Thoracic aorta endothelial cell (primary cell): ENCODE measurements around the gene C1QTNF5. TPM values are rescaled to one million over a fixed set of nuclear protein-coding genes. Genes with fewer than 3 reads are reported as not detected.

Source experiments
- small RNA-seq: library from RNA; depleted of rRNA; stranded (forward); fragments of <200 nt; gene quantifications from one replicate; pipeline ENCODE3, GENCODE V24; 2012
- total RNA-seq: library from RNA; depleted of rRNA; stranded (reverse); fragments of >200 nt; gene quantifications from 2 replicates; pipeline ENCODE4 v1.2.3, GENCODE V29; 2012

C1QTNF5 gene, protein sequence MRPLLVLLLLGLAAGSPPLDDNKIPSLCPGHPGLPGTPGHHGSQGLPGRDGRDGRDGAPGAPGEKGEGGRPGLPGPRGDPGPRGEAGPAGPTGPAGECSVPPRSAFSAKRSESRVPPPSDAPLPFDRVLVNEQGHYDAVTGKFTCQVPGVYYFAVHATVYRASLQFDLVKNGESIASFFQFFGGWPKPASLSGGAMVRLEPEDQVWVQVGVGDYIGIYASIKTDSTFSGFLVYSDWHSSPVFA
- 43.1 and 51.7 TPM in 2 replicates for total RNA-seq

DNA sequence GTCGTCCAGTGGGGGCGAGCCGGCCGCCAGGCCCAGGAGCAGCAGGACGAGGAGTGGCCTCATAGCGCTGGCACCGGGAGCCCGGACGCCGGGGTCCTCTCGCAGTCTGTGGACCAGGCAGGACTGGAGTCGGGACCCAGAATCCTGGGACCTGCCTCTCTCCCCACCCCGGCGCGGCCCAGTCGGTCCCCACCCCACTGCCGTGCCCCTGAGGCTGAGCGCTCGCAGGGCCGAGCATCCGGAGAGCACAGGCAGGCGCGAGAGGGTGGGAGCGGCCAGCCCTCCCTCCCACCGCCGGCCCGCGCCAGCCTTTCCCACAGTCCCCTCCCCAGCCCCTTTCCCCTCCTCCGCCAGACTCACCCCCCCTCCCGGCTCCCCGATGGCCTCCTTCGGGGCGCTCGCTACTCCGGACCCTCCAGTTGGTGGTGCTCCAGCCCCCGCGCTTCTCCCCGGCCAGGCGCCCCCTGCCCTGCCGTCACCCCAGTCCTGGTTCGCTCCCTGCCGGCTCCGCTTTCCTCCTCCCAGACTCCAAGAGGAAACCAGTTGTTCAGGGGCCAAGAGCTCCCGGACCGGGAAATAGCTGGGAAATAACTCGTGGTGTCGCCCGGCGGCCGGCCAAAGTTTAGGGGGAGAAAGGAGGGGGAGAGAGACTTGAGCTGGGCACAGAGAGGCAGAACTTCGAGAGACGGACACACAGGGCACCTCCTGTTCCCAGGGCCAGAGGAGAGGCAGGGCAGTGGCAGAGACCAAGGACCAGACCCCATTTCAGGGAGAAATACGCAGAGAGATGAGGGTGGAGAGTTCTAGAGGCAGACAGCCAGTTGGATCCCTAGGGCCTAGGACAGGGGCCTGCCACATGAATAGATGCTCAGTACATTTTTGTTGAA is at the start of gene C1QTNF5:
Gene C1QTNF5, minus strand, starts transcription at position 549 of the 887 bp plus-strand sequence. Its CDS starts 486 bp downstream, at position 63.

DNA sequence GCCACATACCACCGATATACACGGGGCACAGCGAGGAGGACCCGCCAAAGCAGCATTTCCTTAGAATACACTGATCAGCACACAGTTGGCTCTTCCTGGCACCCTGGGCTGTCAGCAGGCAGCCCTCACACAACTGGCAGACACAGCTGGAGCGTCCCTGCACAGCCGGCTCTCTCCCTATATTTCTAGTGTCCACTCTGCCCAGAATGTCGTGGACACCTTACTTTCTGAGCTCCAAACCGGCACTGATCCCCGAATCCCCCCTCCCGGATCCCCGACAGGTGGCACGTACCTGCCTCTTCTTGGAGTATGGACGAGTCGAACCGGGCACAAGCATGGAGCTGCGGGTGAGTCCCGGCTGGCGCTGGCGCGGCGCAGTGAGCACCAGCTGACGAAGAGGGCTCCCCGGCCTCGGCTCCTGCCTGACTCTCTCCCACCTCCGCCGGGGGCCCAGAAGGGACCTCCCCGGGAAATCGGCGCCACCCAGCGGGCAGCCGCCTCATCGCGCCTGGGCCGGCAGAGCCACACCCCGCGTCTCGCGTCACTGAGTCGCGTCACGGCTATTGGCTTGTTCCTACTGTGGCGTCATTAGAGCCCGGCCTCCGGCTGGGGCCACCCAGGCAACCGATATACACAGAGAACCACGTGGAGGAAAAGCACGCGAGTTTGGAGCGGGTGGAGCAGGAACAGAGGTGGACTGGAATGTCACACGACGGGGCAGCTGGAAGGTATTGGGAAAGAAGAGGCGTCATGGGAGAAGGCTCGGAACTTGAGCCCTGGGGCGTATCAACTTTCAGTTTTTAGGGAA is 40.7 kb upstream of the C1QTNF5 start, which contains the start of gene USP2:
Gene USP2, minus strand, starts transcription at position 510 of the 808 bp plus-strand sequence. CDS start 8,210 bp downstream, outside the sequence.

DNA sequence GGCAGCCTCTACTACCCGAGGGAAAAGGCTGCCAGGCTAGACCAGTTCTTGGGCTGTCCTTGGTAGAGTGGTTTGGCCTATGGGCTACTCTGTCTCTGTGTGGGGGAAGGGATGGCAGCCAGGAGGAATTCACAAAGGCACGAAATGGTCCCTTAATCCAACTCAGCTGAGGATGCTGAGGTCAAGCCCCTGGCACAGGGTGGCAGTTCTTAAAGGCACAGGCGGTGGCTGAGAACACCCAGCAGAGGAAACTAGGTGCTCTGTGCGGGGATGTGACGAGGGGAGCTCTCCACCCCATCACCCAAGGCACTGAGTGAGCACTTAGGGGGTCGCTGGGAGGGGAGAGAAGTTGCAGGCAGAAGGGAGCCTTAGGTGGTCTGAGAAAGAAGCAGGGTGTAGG is 5.9 kb upstream of the C1QTNF5 start, which contains the start of gene MFRP:
Gene MFRP, minus strand, starts transcription at position 101 of the 400 bp plus-strand sequence. CDS start 192 bp downstream, outside the sequence.

DNA sequence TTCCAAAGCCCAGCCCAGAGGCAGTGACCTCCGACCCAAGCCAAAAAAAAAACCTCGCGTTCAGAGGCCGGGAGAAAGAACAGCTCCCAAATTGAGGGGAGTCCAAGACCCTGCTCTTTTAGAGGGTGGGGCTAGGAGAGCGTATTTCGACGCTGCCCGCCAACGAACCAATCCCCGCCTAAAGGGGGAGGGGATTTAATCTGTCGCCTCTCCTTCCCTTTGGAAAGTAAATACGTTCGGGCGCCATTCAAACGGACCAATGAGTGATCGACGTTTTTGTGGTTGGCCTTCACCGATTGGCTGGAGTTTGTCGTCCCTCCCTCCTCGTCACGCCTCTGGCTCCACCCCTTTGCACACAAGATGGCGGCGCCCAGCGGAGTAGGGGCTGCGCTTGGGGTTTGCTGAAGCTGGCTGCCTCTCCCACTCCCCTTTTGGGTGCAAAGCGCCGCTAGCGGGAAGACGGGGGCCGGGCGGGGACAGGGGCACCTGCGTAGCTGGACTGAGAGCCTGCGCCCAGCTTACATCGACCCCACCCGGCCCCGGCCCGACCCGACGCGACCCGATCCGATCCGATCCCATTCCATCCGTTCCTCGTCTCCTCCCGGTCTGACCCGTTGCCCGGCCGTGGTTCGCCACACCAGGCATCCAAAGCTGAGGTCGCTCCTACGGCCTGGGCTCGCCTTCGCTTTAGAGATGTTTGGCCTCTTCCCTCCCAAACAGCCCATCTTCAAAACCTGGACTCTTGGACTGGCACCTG is 6.3 kb downstream of the C1QTNF5 start, which contains the start of gene RNF26:
Gene RNF26, plus strand, starts transcription at position 354 of the 757 bp plus-strand sequence. CDS start 596 bp downstream, outside the sequence.

DNA sequence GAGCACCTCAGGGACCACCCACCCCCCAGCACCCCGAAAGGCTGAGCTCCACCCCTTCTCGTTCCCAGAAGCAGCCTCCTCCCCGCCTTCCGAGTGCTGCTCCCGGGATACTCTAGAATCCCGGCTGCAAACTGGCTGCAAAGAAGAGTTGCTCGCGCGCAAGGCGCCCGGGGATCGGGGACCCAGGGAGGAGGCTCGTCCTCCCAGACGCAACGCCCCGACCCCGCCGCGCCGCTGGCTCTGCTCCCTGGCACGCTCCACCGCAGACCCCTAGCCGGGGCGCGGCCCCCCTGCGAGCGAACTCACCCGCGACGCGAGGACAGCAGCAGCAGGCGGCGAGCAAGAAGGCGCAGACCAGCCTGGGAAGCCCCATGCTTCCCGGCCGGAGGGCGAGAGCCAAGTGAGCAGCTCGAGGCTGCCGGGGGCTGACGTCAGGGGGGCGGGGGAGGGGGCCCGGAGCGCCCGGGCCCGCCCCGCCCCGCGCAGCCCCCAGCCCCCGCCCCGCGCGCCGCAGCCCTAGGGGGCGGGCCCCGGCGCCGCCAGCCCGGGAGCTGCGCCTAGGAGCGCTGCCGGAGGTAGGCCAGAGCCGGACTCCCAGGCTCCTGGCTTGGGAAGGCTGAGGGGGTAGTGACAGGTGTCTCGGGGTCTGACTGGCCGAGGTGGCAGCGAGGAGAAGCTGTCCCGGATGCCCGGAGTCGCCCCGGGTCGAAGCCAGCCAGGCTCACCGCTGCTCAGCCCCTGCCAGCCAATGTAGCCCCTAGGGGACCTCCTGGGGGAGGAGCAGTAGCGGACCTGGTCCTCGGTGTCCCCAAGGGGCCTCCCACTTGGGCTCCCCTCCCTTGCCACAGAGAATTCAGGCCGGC is 23.7 kb downstream of the C1QTNF5 start, which contains the start of gene MCAM:
Gene MCAM, minus strand, starts transcription at position 402 of the 863 bp plus-strand sequence. Its CDS starts 29 bp downstream, at position 373.

Small RNAs within 50 kb of the gene (small RNA-seq; reads per million reads assigned to genes)
- not detected for gene RF01225
- not detected for gene RNU6-262P

Other genes starting within 250 kb of the C1QTNF5 start
- 29.9 and 36.0 TPM in 2 replicates for gene DPAGT1, start 239.0 kb downstream of the C1QTNF5 start, total RNA-seq
- 4.4 and 5.5 TPM in 2 replicates for gene C2CD2L, start 233.5 kb downstream of the C1QTNF5 start, total RNA-seq
- 19.8 and 21.8 TPM in 2 replicates for gene HINFP, start 219.3 kb downstream of the C1QTNF5 start, total RNA-seq
- 0.13 and 0.57 TPM in 2 replicates for gene ABCG4, start 191.8 kb downstream of the C1QTNF5 start, total RNA-seq
- gene NLRX1, start 172.2 kb downstream of the C1QTNF5 start, total RNA-seq: 8.5 and 13.9 TPM in 2 replicates
- not detected in 2 replicates for gene NHERF4, start 155.4 kb downstream of the C1QTNF5 start, total RNA-seq
- gene CBL, start 134.5 kb downstream of the C1QTNF5 start, total RNA-seq: 36.7 and 46.1 TPM in 2 replicates
- 2,944 and 4,036 TPM in 2 replicates for gene MCAM, start 23.8 kb downstream of the C1QTNF5 start, total RNA-seq
- 7.7 and 12.1 TPM in 2 replicates for gene RNF26, start 6.4 kb downstream of the C1QTNF5 start, total RNA-seq
- under 0.01 TPM in 1 of 2 replicates, not detected in the other for gene MFRP, start 5.8 kb upstream of the C1QTNF5 start, total RNA-seq
- 0.13 and 0.43 TPM in 2 replicates for gene USP2, start 40.8 kb upstream of the C1QTNF5 start, total RNA-seq
- 0.65 and 0.80 TPM in 2 replicates for gene THY1, start 82.3 kb upstream of the C1QTNF5 start, total RNA-seq